Measurements from ENCODE around the gene GALNTL6.

- TF ChIP-seq CTCF (IDR thresholded peaks at IDR 0.05): no peak
- no peak for TF ChIP-seq POLR2AphosphoS5 (IDR thresholded peaks at IDR 0.05)
These were observed 412.3 kb downstream of the GALNTL6 start for GRCh38 chr4:172225457-172225856.
